Measurements from ENCODE around the gene DYRK1A.

Gene DYRK1A

DNA sequence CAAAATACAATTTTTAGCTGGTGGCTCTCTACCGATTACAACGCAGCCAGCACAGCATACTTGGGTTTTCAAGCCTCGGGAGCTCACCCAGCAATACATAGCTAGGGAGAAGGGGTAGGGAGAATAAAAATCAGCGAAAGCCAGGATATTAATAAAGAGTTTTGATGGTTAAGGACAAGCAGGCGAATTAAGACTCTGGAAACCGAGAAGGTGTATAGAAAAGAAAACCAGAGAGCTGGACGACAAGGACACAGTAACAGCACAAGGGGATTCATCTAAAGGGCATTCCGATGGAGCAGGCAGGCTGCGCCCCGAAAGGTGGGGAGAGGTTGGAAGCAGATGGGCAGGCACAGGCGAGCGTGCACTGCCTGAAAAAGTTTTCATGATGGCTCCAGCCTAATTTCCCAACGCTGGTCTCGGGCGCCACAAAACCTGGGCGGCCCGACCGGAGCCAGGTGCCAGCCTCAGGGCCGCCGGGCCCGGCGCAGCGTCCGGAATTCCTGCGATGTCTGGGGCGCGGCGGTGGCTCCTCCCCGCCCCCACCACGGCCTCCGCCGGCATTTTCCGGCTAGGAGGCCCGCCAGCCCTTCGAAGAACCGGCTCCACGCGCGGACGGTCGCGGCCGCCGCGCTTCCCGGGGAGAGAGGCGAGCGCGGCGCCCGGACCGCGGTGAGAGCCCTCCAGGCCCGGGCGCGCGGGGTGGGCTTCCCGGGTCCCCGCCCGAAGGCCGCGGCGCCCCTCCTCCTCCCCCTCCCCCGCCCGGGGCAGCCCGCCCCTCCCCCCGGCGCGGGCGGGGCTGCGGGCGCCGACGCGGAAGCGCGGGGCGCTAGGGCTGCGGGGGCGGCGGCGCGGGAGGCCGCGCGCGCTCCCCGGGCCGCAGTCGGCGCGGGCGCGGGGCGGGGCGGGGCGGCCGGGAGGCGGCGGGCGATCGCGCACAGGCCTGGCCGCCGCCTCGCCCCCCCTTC, 774 bp upstream of the DYRK1A start:
- DNase-seq (ENCODE audit: low spot score): peak; percentile 54

DNA sequence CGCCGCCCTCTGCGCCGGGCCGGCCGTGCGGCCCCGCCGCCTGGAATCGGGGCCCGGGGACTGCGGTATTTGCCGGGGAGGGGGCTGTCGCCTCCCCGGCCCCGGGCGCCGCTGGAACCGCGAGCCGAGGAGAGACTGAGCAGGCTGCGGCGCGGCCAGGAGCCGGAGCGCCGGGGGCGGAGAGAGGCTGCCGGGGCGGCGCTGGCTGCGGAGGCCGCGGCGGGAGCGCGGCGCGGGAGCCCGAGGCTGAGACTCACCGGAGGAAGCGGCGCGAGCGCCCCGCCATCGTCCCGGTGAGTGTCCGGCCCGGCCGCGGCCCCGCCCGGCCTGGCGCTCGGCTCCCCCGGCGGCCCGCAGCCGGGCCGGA, 746 bp downstream of the DYRK1A start:
- no peak for DNase-seq (ENCODE audit: low spot score)

DNA sequence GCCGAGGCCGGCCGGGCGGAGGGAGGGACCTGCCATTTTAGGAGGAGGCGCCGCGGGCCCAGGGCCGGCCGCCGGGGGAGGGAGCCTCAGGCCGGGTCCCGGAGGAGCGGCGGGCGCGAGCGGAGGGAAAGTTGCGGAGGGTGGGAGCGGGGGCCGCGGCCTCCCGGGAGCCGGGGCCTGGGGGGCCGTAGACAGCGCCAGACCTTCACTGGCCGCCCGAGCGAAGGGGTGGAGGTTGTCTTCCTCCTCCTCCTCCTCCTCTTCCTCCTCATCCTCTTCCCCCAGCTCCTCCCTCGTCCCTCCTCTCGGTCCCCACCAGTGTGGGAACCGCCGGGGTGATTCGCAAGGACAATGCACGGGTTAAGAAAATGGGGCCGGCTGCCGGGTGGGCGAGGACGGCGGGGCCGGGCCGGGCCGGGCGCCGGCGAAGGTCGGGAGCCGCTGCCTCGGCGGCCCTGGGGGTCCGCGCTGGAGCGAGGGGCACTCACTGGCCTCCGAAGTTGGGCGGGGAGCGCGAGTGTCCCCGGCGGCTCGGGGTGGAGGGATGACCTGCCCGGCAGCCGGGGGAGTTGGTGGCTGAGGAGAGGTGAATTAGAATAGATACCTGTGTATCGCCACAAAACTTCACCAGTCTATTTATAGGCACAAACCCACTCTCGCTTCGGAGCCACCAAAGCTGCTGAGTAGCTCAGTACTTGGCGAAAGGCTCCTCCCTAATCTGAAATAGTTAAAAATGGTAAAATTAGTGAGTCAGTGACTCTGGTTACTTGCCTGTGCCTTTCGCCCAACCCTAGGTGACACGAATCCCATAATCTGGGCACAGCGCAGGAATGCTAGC, 1.3 kb downstream of the DYRK1A start:
- peak; percentile 27 for DNase-seq (ENCODE audit: low spot score)

DNA sequence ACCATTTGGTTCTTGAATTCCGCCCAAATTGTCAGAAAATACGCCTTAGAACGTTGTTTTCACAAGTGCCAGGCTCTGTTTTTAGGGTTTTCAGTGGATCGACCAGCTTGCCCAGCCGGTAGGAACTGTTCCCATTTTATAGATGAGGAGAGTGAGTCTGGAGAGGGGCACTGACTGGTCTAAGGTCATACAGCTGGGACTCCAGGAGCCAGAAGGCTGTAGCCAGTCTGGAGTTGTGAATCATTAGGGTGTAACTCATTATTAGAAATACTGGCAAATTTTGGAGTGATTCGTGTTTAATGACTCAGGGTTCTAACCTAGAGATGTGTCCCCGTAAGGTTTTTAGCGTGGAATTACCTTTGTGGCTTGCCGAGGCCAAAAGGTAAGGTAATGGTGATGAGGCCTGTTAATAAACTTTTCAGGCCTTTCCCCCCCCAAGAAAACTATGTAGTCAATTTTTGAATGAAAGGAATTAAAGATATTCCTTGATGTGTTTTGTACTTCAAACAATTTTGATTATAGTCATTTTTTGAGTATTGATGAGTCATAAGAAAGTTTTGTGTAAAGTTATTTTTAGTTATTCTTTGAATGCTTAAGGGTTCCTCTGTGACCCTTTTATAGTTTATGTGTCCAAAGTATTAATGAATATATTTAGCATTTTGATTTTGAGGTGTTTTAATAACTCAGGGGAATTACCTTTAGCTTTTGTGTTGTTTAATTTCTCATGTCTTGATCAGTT, 2.1 kb downstream of the DYRK1A start:
- no peak for DNase-seq (ENCODE audit: low spot score)

DNA sequence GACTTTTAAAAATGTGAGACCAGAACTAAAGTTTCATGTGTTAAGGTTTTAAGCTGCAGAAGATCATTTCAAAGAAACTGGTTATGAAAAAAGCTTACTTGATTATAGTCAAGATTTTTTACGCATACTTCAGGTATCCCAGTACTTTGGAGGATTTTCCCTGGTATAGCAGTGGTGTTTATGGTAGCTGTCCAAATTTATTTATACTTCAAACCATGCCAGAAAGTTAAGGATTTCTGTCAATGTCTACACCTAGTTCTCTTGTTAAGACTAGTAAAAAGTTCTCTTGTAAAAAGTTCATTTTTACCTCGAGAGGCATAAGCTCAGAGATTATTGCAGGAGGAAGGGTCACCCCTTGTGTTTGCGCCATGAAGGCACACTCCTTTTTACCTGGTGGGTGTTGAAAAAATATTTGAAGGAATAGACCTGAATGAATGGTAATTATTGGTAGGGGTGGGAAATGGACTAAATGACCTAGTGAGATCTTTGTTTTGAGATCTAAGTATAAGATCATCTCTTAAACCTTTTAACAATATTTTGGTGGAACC, 2.8 kb downstream of the DYRK1A start:
- no peak for DNase-seq (ENCODE audit: low spot score)

DNA sequence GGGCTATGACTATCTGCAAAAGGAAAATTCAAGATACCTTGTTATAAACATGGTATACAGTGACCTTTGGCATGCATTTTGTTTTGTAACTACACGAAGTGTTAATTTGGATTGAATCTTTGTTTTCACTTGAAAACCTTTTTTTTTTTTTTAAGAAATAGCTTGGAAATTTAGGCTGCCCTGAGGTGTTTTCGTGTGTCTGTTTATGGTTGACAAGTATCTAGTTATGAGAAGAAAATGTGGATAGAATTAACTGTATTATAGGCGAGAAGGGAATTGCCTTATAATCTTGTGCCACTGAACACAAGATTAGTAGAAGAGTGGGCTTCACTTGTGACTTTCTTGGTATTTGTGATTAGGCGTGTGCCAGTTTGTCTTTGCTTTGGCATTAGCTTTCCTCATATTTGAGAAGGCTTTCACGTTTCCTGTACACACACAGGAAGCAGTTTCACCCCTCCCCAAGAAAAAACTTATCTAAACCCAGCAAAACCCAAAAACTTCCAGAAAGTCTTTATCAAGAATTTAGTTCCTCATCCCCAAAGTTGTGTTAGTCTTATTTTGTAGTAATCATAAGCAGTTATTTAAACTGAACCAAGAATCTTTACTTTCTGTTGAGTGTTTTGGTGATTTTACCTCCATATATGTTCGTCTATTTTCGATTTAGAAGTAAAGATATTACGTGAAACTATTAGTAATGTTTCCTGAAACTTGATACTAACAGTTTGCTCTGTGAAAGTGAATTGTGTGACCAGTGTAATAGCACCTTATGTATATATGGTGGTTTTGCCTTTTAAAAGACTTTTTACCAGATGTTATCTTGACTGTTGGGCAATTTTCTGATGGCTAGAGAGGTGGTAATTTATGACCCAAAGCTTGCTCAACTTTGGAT, 3.8 kb downstream of the DYRK1A start:
- no peak for DNase-seq (ENCODE audit: low spot score)

DNA sequence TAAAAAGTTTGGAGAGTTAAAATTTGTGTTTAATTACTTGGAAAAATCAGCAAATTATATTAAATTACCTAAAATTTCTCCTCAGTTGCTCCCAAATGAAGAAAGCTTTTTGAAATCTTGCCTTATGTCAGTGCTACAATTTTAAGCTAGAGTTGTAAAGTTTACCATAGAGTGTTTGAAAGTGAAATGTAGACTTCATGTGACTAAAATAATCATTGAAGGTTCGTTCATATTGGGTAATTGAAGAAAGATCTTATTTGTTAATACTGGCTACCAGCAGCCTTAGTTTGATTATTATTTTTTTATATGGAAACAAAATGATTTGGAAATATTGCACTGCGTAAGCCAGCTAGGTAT, 4.4 kb downstream of the DYRK1A start:
- DNase-seq (ENCODE audit: low spot score): no peak

DNA sequence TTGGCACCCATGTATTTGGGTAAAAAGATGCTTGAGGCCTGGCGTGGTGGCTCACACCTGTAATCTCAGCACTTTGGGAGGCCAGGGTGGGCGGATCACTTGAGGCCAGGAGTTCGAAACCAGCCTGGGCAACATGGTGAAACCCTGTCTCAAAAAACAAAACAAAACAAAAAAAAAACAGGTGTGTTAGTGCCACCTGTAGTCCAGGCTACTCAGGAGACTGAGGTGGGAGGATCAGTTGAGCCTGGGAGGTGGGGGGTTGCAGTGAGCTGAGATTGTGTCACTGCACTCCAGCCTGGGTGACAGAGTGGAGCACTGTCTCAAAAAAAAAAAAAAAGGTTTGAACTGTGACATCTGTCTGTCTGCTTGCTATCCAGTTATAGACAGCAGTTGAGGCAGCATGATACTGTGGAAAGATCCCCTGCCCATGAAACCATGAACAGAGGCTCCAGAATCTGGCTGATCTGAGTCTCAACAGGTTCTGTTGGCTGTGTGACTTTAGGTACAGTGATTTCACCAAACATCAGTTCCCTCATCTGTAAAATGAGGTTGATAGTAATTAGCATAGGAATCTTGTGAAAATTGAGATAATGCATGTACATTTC, 5.7 kb downstream of the DYRK1A start:
- no peak for DNase-seq (ENCODE audit: low spot score)

DNA sequence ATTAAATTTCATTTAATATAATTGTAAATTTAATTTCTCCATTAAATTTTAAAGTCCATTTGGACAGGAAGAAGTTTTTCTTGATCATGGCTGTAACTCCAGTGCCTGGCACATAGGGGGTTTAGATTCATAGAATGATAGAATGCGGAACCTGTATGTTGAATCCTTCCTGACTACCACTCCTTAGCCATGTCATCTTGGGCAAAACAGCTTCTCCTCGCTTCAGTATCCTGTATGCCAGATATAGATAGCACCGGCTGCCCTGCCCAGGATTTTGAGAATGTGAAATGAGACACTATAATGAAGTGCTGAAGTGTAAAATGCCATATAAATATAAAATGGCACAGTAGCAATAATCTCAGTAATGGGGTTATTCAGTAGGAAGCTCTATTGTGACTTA, 6.4 kb downstream of the DYRK1A start:
- DNase-seq (ENCODE audit: low spot score): no peak

DNA sequence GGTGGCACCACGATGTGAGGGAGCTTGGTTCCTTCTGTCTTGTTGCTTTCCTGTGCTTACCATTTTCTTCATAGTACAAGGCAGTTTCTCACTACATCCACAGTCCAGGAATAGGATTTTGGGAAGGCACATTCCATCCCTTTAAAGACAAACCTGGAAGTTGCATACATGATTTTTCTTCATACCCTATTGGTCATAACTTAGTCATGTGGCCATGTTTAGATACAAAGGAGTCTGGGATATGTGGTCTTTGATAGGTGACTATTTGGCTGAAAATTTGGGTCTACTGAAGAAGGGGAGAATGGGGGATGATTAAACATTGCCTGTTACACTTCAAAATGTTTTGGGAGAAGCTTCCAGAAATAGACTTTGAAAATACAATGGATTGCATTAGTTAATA, 7.0 kb downstream of the DYRK1A start:
- DNase-seq (ENCODE audit: low spot score): no peak

DNA sequence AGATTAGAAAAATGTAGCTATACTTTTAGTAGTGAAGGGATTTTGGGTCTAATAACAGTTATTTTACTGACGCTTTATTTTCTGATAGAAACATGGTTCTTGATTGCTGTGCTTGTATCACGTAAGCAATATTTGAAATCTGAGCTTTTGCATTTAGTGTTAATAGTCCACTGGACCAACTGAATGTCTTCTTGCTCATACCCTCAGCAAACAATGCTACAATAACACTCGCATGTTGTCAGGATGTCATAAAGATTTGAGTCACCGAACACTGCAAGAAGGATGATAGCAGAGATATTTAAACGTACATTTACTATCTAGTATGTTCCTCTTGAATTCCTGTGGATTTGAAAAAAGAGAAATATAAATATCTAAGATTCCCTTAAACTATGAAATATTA, 7.5 kb downstream of the DYRK1A start:
- DNase-seq (ENCODE audit: low spot score): no peak

DNA sequence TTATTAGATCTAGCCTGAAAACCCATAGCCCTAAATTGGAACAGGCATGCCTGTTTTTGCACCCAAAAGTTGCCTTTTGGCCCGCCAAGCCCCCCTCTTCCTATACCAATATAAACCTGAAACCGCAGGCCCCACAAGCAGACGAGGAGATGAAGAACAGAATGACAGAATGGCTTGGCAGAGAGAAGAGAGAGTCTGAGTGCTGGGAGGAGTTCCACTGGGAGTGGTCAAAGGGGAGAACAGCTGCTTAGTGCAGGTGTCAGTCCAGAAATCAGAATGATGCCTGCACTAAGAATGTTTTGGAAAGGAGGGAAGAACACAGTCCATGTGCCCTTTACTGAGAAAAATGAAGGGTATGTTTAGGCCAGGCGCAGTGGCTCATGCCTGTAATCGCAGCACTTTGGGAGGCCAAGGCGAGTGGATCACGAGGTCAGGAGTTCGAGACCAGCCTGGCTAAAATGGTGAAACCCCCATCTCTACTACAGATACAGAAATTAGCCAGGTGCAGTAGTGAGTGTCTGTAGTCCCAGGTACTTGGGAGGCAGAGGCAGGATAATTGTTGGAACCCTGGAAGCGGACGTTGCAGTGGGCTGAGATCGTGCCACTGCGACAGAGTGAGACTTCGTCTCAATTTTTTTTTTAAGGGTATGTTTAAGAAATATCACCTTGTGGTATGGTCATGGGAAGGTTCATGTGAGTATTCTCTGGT, 9.4 kb downstream of the DYRK1A start:
- DNase-seq (ENCODE audit: low spot score): no peak

DNA sequence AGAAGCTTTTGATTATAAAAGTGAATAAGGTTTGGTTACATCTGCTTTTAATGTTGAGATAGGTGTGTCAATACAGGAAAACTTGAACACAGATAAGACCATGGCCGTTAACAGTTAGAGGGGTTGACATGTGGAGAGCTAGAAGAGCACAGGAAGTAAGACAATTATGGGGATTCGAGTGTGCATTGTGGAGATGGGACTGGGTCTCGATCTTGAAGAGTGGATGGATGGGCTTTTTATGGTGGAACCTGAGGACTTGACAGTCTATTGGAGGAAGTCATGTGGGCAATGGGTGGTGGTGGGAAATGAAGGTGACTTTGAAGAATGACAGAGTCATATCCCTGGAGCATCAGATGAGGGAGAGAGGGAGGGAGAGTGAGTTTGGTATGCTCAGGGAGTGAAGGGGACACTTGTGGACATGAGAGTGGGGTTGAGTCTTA, 12.1 kb downstream of the DYRK1A start:
- DNase-seq (ENCODE audit: low spot score): no peak

DNA sequence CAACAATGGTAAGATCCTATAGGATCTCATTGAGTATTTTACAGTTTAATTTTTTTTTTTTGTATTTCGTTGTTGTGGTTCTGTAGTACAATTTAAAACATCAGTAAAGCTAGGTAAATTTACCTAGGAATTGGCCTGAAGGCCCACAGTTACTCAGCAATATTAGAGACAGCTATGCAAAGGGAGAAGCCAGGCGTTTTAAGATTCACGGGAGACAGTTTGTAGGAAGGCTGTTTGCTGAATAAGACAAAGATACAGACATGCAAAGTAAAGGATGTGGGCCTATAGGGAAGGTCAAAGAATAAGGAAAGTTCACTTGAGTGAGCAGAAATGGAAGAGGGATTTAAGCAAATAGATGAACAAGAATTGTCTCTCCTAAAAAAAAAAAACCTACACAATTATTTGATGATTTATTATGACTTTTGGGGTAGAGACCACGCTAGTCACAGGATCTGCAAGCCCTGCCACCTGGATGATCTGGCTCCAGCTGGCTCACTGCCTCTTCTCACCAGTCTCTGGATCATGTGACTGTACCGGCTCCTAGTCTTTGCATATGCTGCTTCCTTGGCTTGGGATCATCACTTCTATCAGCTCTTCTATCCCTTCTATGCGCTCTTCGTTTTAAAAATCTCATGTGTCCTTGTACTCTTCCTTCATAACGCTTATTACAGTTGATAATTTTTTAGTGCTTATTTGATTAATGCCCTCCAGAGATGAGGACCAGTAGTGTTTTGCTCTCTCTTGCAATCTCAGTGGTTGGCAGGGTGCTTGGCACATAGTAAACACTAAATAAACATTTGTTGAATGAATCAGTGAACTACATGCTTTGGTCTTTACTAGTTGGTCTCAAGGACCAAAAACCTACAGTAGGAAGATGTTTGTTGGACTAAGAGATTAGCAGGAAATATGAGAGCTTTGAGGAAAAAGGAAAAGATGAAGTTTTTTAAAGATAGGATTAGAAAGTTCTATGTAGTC, 14.1 kb downstream of the DYRK1A start:
- DNase-seq (ENCODE audit: low spot score): no peak

DNA sequence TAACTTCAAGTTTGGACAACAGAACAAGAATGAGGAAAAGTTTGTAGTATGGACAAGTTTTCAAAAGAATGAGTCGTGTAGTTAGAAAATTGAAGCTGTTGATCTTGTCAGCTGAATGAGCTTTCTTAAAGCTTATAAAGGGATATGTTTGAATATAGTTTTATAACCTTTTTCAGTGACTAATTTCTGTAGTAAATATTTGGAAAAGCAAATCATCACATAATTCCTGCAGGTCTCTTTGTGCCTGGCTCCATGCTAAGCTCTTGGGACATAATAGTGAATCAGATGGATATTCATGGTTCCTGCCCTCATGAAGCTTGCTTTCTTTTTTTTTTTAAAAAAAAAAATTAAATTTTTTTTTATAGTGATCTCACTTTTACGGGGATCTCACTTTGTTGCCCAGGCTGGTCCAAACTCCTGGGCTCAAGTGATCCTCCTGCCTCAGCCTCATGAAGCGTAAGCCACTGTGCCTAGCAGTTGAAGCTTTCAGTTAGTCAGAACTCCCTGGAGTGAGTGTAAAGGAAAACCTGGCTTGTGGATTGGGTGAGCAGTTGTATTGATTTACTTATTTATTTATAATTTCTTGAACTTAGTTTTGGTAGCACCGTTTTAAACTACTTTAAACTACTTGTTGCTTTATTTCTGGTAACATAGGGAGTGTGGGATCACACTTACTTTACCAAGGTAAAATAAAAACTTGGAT, 15.5 kb downstream of the DYRK1A start:
- DNase-seq (ENCODE audit: low spot score): no peak

DNA sequence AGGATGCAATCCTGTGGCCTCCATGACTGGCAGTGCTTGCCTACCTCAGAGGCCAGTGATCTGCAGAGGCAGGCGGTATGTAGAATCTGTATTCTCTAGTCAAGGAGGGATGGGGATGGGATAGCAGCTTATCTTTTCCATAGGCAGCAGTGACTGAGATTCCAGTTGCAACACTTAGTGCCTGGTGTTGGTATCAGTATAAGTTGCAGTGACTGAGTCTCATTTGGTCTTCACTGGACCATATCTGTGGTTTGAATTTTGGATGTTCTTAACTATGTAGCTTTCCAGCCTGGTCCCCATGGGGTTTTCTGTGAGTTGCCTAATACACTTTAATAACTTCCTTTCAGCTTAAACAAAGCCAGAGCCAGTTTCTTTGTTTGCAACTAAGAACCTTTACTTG, 16.5 kb downstream of the DYRK1A start:
- DNase-seq (ENCODE audit: low spot score): no peak

DNA sequence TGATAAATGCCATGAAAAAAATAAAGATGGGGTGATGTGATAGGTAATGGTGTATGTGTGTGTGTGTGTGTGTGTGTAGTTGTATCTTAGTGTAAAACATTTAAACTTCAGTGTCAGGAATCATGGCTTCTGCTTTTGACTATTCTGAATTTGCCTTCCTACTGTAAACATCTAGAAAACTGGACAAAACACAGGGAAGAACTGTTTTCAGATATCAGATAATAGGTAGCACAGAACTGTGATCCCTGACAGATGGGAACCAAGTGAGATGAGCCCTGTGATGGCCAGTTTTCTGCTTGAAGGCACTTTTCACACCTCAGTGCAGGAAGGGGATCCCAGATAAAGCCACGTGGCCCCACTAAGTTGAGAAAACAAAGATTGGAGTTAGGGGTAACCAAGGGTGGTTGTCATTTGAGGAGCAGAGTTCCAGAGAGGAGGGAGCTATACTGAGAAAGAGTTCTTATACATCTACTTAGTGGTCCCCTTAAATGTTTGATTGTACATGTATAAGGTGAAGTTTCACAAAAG, 17.3 kb downstream of the DYRK1A start:
- no peak for DNase-seq (ENCODE audit: low spot score)

DNA sequence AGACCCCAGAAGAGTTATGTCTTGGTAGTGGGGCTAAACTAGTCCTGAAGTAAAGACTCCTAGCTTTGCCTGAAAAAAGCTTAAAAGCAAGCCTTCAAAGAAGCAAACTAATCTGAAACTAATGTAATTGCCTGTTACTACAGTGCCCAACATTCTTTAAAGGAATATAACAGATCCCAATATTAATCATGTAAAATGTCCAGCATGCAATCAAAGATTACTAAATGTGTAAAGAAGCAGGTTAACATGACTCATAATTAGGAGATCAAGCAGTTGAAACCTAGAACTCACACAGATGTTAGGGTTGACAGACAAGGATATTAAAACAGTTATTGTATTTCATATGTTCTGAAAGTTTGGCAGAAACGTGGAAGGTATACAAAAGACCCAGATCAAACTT, 17.8 kb downstream of the DYRK1A start:
- DNase-seq (ENCODE audit: low spot score): no peak
